ENCODE measurements around the gene SLC2A1.

- TF ChIP-seq POLR2A (IDR thresholded peaks at IDR 0.05) (no peak), CTCF (IDR thresholded peaks at IDR 0.05) (peak in 5 of 7 experiments; percentile 46 to 80 (median 60))
These were observed 35.8 kb downstream of the SLC2A1 start for GRCh38 chr1:42922687-42923366.

Measured in stomach (tissue), 4 donors.